Gastrocnemius medialis (tissue), 4 donors: ENCODE results near the gene RPL12. TPM values are rescaled to one million over a fixed set of nuclear protein-coding genes. Genes with fewer than 3 reads are reported as not detected.

ENCODE experiments used
- ATAC-seq, 2 donors: fragments of 150-250 bp; one replicate each; pipeline ENCODE4 v1.9.1; 2016
- DNase-seq, 2 donors: peaks; one replicate each; pipeline ENCODE4 v3.0.0-alpha.2; 2019
- H3K27ac ChIP-seq, 4 donors: fragments of 200-600 bp; sonication (generic); 1 replicate in 1 of 4; 2 replicates in 3 of 4; pipeline ENCODE4 v1.5.1; 2016 to 2018; ENCODE audit warnings: mild to moderate bottlenecking in 2 of 4, moderate library complexity in 1 of 4
- H3K27me3 ChIP-seq, 3 donors: fragments of 200-600 bp; sonication (generic) in 2 of 3; 1 replicate in 1 of 3; 2 replicates in 2 of 3; pipeline versions ENCODE4 v1.5.1 to v1.6.0; 2016 to 2019; ENCODE audit warnings: mild to moderate bottlenecking in 1 of 3, moderate library complexity in 1 of 3
- H3K36me3 ChIP-seq, 2 donors: fragments of 200-600 bp; sonication (generic) in 1 of 2; one replicate each; pipeline ENCODE4 v1.5.1; 2017 to 2018
- H3K4me1 ChIP-seq, 2 donors: fragments of 200-600 bp; sonication (generic) in 1 of 2; one replicate each; pipeline ENCODE4 v1.5.1; 2016 to 2017; ENCODE audit warnings: mild to moderate bottlenecking in 2 of 2
- H3K4me3 ChIP-seq, 4 donors: fragments of 200-600 bp; sonication (generic) in 3 of 4; 1 replicate in 1 of 4; 2 replicates in 3 of 4; pipeline ENCODE4 v1.5.1; 2016 to 2019; ENCODE audit warnings: mild to moderate bottlenecking in 2 of 4
- H3K9me3 ChIP-seq, 3 donors: fragments of 200-600 bp; sonication (generic) in 2 of 3; 1 replicate in 1 of 3; 2 replicates in 2 of 3; pipeline ENCODE4 v1.5.1; 2016 to 2019
- POLR2A ChIP-seq, 2 donors: fragments of 450-650 bp; IDR thresholded peaks; one replicate each; pipeline ENCODE4 v1.6.1; 2017; ENCODE audit warnings: antibody characterized with exemption in 2 of 2, mild to moderate bottlenecking in 2 of 2, moderate library complexity in 2 of 2
- in situ Hi-C, 4 donors: fragments of 200-750 bp; cut with MboI; loops; one replicate each; pipeline versions ENCODE4 v1.15.0 to v1.8.0; 2017; ENCODE audit warnings: low sequenced_read_pairs in 4 of 4
- intact Hi-C: fragments of 100-400 bp; cut with DNase I; formaldehyde crosslinking; loops from one replicate; pipeline ENCODE4 v1.15.1; 2023; ENCODE audit warnings: low total_unique reads
- total RNA-seq, 4 donors: library from RNA; depleted of rRNA; stranded (reverse); fragments of >200 nt; gene quantifications; one replicate each; pipeline versions ENCODE4 v1.1.0 to v1.2.3, GENCODE V29; 2016
- TF ChIP-seq, protein P1 (sequence below), 5 experiments: fragments of 450-650 bp in 3 of 5; fragments of 200-600 bp in 2 of 5; sonication (generic) in 2 of 5; IDR thresholded peaks in 4 of 5; conservative IDR thresholded peaks in 1 of 5; 1 replicate in 4 of 5; 2 replicates in 1 of 5; pipeline ENCODE4 v1.5.1; 2016 to 2019; ENCODE audit warnings: antibody characterized with exemption in 5 of 5, mild to moderate bottlenecking in 3 of 5, moderate library complexity in 3 of 5

The RPL12 gene
- total RNA-seq, 4 donors from 2014 or later: 1,654 to 2,251 (median 1,749) TPM

DNA sequence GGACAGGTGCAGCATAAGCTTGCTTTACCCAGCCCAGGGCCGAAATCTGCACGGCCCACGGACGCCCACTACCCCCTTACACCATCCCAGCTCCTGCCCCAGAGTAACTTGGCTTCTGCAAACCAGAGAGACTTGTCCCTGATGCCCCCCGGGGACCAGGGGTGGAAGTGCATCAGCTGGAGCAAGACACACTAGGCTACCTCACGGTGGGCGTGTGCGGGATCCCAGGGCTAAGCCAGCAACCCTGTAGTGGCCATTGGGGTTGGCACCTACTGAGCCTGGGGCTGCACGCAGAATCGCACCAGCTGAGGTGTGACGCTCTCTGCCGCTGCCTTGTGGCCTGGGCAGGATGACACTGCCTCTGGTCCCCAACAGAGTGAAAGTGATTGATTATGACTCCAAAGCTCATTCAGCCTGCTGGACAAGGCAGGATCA lies 33.2 kb downstream of the RPL12 start:
- H3K4me3 ChIP-seq: no peak overlapping the region
- no peaks in the 10 kb centered on the region for H3K36me3 ChIP-seq
- DNase-seq (no peak), ATAC-seq (no peak)
- H3K27ac ChIP-seq: no peak overlapping the region
- in situ Hi-C loops: loop anchor here in 1 of 4 donors (25.0 kb wide), 1 partner anchor 481 kb away; no protein-coding TSS in a partner anchor
- TF ChIP-seq, protein P1, sequence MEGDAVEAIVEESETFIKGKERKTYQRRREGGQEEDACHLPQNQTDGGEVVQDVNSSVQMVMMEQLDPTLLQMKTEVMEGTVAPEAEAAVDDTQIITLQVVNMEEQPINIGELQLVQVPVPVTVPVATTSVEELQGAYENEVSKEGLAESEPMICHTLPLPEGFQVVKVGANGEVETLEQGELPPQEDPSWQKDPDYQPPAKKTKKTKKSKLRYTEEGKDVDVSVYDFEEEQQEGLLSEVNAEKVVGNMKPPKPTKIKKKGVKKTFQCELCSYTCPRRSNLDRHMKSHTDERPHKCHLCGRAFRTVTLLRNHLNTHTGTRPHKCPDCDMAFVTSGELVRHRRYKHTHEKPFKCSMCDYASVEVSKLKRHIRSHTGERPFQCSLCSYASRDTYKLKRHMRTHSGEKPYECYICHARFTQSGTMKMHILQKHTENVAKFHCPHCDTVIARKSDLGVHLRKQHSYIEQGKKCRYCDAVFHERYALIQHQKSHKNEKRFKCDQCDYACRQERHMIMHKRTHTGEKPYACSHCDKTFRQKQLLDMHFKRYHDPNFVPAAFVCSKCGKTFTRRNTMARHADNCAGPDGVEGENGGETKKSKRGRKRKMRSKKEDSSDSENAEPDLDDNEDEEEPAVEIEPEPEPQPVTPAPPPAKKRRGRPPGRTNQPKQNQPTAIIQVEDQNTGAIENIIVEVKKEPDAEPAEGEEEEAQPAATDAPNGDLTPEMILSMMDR (IDR thresholded peaks at IDR 0.05 in 4 of 5, conservative IDR thresholded peaks at IDR 0.05 in 1 of 5): peak in 2 of 5 experiments; percentile 11 to 29
- no peak for TF ChIP-seq POLR2A (IDR thresholded peaks at IDR 0.05)
- peaks cover 8 to 13% of the 10 kb centered on the region in 2 donors for H3K4me1 ChIP-seq
- no peaks in the 10 kb centered on the region for H3K27me3 ChIP-seq
- intact Hi-C loops: no loop called here
- no peaks in the 10 kb centered on the region for H3K9me3 ChIP-seq

DNA sequence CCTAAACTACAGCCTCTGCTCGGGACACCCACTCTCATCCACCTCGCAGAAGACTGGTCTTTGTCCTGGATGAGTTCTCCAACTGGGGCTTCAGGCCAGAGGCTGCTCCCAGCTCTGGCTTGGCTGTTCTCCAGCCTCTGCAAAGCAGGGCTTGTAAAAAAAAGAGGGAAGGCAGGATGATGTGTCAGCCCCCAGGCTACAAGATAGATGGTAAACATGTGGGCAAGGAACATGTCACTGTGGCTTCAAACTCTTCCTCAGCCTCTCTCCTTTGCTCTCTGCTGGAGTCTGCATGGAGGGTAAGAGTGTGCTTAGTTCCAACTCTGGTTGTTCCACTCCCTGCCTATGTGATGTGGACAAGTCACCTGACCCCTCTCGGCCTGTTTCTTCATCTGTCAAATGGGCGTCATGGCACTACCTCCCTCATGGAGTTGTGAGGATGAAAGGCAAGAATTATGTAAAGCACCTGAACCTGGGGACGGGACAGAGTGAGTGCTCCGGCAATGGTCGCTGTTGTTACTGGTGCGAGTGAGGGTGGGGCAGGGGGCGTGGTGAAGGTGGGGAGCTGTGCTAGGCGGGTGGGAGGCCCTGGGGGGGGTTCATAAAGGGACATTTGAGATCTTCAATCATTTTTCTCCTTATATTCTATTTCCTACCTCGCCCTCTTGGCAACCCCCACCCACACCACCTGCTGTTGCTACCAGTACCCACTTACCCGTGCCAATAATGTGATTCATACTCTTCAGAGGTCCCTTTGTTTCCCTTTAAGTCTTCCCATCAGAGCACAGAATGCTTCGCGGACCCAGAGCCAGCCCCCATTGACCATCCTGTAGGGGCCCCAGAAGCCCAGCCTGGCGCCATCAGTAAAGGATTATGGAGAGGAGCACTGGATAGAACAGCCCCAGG lies 33.8 kb downstream of the RPL12 start:
- Histone ChIP-seq H3K4me1 (peaks cover under 1 to 6% of the 10 kb centered on the region in 2 donors), H3K27me3 (no peaks in the 10 kb centered on the region), H3K36me3 (no peaks in the 10 kb centered on the region), H3K4me3 (no peak overlapping the region), H3K27ac (no peak overlapping the region), H3K9me3 (no peaks in the 10 kb centered on the region)
- in situ Hi-C loops: loop anchor here in 1 of 4 donors (25.0 kb wide), 1 partner anchor 480 kb away; no protein-coding TSS in a partner anchor
- no peak for DNase-seq
- TF ChIP-seq POLR2A (IDR thresholded peaks at IDR 0.05): no peak
- TF ChIP-seq, protein P1 (IDR thresholded peaks at IDR 0.05 in 4 of 5, conservative IDR thresholded peaks at IDR 0.05 in 1 of 5): no peak
- ATAC-seq: no peak
- intact Hi-C loops: no loop called here

DNA sequence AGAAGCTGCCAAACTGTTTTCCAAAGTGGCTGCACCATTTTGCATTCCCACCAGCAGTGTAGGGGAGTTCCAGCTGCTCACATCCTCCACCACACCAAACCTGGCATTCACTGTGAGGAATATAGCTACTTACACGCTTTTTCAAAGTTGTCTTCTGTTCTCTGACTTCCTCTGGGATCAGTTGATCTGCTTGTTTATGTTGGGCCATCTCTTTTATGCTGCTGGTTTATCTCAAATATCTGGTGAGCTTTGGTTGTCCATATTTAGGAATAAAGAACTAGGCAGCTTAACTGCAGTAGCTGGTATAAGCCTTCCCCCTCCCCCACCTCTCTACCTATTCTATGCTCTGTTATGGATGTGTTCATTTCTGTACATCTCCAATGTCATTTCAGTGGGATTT lies 35.5 kb downstream of the RPL12 start:
- Histone ChIP-seq H3K27me3 (no peaks in the 10 kb centered on the region), H3K9me3 (no peaks in the 10 kb centered on the region), H3K27ac (no peak overlapping the region), H3K4me3 (no peak overlapping the region), H3K36me3 (no peaks in the 10 kb centered on the region), H3K4me1 (no peaks in the 10 kb centered on the region)
- ATAC-seq (no peak), DNase-seq (no peak)
- TF ChIP-seq POLR2A (IDR thresholded peaks at IDR 0.05): no peak
- TF ChIP-seq, protein P1 (IDR thresholded peaks at IDR 0.05 in 4 of 5, conservative IDR thresholded peaks at IDR 0.05 in 1 of 5): no peak
- in situ Hi-C loops (loop anchor here in 1 of 4 donors (25.0 kb wide), 1 partner anchor 478 kb away; no protein-coding TSS in a partner anchor), intact Hi-C loops (no loop called here)

DNA sequence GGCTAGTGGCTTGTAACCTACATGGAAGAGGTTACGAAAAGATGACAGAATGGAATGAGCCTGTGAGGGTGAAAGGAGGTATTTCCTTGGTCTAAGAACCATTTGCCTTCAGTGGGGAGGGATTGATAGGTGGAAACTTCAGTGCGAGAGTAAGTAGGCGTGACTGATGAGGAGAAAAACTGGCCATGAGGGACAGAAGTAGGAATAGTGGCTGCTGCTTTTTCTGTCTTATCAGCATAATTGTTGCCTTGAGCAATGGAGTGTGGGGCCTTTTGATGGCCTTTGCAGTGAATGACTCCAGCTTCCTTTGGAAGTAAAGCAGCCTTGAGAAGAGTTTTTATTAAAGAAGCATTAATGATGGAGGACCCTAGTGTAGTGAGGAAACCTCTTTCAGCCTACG lies 36.1 kb downstream of the RPL12 start:
- TF ChIP-seq, protein P1 (IDR thresholded peaks at IDR 0.05 in 4 of 5, conservative IDR thresholded peaks at IDR 0.05 in 1 of 5): no peak
- no peak for TF ChIP-seq POLR2A (IDR thresholded peaks at IDR 0.05)
- Histone ChIP-seq H3K4me3 (no peak overlapping the region), H3K27ac (no peak overlapping the region), H3K36me3 (no peaks in the 10 kb centered on the region), H3K9me3 (no peaks in the 10 kb centered on the region), H3K27me3 (no peaks in the 10 kb centered on the region), H3K4me1 (no peaks in the 10 kb centered on the region)
- in situ Hi-C loops (loop anchor here in 1 of 4 donors (25.0 kb wide), 1 partner anchor 478 kb away; no protein-coding TSS in a partner anchor), intact Hi-C loops (no loop called here)
- DNase-seq (no peak), ATAC-seq (no peak)
